Stomach (tissue), 9 donors: ENCODE measurements around the gene FUT9. TPM values are rescaled to one million over a fixed set of nuclear protein-coding genes. Genes with fewer than 3 reads are reported as not detected.
A peak's percentile ranks its signal among the peaks of the same experiment; 100 is the strongest.

Experiments used
- DNase-seq, 2 donors: peaks; one replicate each; pipeline versions ENCODE4 v3.0.0 to v3.0.0-alpha.2; 2013 to 2019
- H3K27ac ChIP-seq, 5 donors: fragments of 200-600 bp in 4 of 5; sonication (generic) in 4 of 5; one replicate each; pipeline ENCODE4 v1.5.1; 2013 to 2019; ENCODE audit warnings: mild to moderate bottlenecking in 1 of 5, moderate library complexity in 1 of 5
- H3K27me3 ChIP-seq, 3 donors: fragments of 200-600 bp; sonication (generic); one replicate each; pipeline ENCODE4 v1.5.1; 2017 to 2019; ENCODE audit warnings: mixed run types in 1 of 3
- H3K36me3 ChIP-seq, 4 donors: fragments of 200-600 bp; sonication (generic); 1 replicate in 3 of 4; 2 replicates in 1 of 4; pipeline ENCODE4 v1.5.1; 2016 to 2019
- H3K4me1 ChIP-seq, 4 donors: fragments of 200-600 bp; sonication (generic); one replicate each; pipeline ENCODE4 v1.5.1; 2016 to 2019
- H3K4me3 ChIP-seq, 4 donors: fragments of 200-600 bp; sonication (generic) in 3 of 4; one replicate each; pipeline ENCODE4 v1.5.1; 2016 to 2019; ENCODE audit warnings: mild to moderate bottlenecking in 1 of 4
- H3K9me3 ChIP-seq, 4 donors: fragments of 200-600 bp; sonication (generic); one replicate each; pipeline ENCODE4 v1.5.1; 2016 to 2019
- EP300 ChIP-seq: sonication (generic); formaldehyde crosslinking; IDR thresholded peaks from one replicate; pipeline ENCODE4 v1.6.1; 2017; ENCODE audit warnings: antibody characterized with exemption
- POLR2A ChIP-seq, 4 donors: fragments of 450-650 bp; IDR thresholded peaks; one replicate each; pipeline ENCODE4 v1.6.1; 2016; ENCODE audit warnings: antibody characterized with exemption in 4 of 4, control low read depth in 2 of 4, mild to moderate bottlenecking in 1 of 4, moderate library complexity in 1 of 4
- POLR2AphosphoS5 ChIP-seq, 3 donors: sonication (generic); formaldehyde crosslinking; IDR thresholded peaks; one replicate each; pipeline ENCODE4 v1.6.1; 2016; ENCODE audit warnings: antibody characterized with exemption in 3 of 3
- WGBS, 5 donors: extraction: QIAGEN DNeasy Blood & Tissue Kit in 3 of 5; methylation state at CpG; one replicate each; pipeline versions ENCODE4 v1.1.5 to v1.1.7; 2013 to 2018; 5-methylcytosine and 5-hydroxymethylcytosine counted together
- intact Hi-C: fragments of 100-400 bp; cut with DNase I; formaldehyde crosslinking; loops from one replicate; pipeline ENCODE4 v1.15.1; 2023; ENCODE audit warnings: low total_unique reads
- polyA plus RNA-seq, 3 donors: library from polyadenylated mRNA; stranded (reverse); fragments of 200-250 nt; gene quantifications; one replicate each; pipeline ENCODE4 v1.2.3, GENCODE V29; 2013
- total RNA-seq, 5 donors: library from RNA; depleted of rRNA; stranded (reverse); fragments of >200 nt; gene quantifications; one replicate each; pipeline versions ENCODE4 v1.1.0 to v1.2.3, GENCODE V29; 2014 to 2016
- TF ChIP-seq, protein P1 (sequence below), 7 experiments: fragments of 450-650 bp in 4 of 7; fragments of 200-600 bp in 3 of 7; sonication (generic) in 3 of 7; IDR thresholded peaks; one replicate each; pipeline ENCODE4 v1.5.1; 2016 to 2019; ENCODE audit warnings: antibody characterized with exemption in 7 of 7, control low read depth in 2 of 7, mild to moderate bottlenecking in 1 of 7
- donor health status: healthy with polysubstance abuse.
- donor health status: Bipolar disorder and iron deficiency.
- donor health status: healthy.

The FUT9 gene
- total and polyA plus RNA-seq, 8 donors: under 0.01 to 98.0 (median 2.5) TPM

DNA sequence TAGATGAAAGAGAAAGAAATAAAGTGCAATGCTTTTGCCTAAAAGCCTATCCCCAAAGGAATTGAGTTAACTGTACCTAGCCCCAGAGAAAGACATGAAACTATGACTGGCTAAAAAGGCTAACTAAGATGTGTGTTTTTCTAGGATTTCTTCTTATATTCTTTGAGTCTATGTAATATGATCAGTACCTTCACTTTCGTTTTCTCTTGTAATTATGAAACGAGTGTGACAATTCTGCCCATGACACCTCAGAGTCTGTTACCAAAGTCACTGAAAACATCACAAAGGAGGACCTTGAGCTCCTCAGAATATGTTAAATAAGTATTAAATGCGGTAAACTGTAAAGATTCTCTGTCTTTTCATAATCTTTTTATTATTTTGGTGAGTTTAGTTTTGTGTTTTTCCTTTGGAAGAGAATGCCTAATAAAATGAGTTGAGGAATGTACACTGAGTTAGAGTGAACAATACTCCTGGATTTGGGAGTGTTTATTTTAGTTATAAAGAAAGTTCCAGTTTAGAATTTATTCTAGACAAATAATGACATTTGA lies 141.3 kb downstream of the FUT9 start:
- Histone ChIP-seq H3K27ac (peak overlapping the region in 2 of 5 donors; percentile 13 to 47), H3K27me3 (no peaks in the 10 kb centered on the region), H3K4me3 (peak overlapping the region in 2 of 4 donors; percentile 15 to 16), H3K4me1 (peaks cover 0 to 4% (median 0%) of the 10 kb centered on the region in 4 donors), H3K9me3 (no peaks in the 10 kb centered on the region), H3K36me3 (no peaks in the 10 kb centered on the region)
- 13 to 52% (median 32%) methylated on average over 3 of the region's 3 CpGs for whole genome bisulfite sequencing, 5 donors
- no peak for DNase-seq
- intact Hi-C loops: no loop called here
- TF ChIP-seq, protein P1, sequence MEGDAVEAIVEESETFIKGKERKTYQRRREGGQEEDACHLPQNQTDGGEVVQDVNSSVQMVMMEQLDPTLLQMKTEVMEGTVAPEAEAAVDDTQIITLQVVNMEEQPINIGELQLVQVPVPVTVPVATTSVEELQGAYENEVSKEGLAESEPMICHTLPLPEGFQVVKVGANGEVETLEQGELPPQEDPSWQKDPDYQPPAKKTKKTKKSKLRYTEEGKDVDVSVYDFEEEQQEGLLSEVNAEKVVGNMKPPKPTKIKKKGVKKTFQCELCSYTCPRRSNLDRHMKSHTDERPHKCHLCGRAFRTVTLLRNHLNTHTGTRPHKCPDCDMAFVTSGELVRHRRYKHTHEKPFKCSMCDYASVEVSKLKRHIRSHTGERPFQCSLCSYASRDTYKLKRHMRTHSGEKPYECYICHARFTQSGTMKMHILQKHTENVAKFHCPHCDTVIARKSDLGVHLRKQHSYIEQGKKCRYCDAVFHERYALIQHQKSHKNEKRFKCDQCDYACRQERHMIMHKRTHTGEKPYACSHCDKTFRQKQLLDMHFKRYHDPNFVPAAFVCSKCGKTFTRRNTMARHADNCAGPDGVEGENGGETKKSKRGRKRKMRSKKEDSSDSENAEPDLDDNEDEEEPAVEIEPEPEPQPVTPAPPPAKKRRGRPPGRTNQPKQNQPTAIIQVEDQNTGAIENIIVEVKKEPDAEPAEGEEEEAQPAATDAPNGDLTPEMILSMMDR (IDR thresholded peaks at IDR 0.05): no peak
- no peak for TF ChIP-seq POLR2AphosphoS5 (IDR thresholded peaks at IDR 0.05)
- TF ChIP-seq EP300: no peak
- TF ChIP-seq POLR2A (IDR thresholded peaks at IDR 0.05): no peak

DNA sequence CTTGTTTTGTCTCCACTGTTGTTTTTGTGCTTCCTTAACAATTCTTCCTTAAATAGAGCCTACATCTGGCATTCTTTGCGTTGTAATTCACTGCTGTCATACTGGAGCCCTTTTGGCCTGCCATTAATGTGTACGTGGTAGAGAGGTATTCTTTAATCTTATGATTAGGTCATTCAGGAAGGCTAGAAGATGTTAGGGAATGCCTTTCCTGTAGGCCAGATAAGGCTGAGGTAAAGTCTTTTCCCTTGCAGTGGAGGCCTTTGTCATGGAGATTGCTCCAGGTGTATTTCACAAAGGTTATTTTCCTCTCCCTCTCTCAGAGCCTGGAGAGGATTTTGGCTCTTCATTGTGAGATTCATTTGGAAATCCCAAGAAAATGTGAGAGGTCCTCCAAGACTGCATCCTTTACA lies 146.9 kb downstream of the FUT9 start:
- TF ChIP-seq, protein P1 (IDR thresholded peaks at IDR 0.05): no peak
- TF ChIP-seq POLR2AphosphoS5 (IDR thresholded peaks at IDR 0.05): no peak
- no peak for TF ChIP-seq EP300
- no peak for TF ChIP-seq POLR2A (IDR thresholded peaks at IDR 0.05)
- DNase-seq: no peak
- Histone ChIP-seq H3K36me3 (no peaks in the 10 kb centered on the region), H3K9me3 (no peaks in the 10 kb centered on the region), H3K4me1 (no peaks in the 10 kb centered on the region), H3K27ac (no peak overlapping the region), H3K27me3 (no peaks in the 10 kb centered on the region), H3K4me3 (no peak overlapping the region)
- intact Hi-C loops: no loop called here
- 35 to 45% (median 39%) methylated on average over 2 of the region's 2 CpGs for WGBS, 5 donors

- H3K4me3 ChIP-seq: no peak overlapping the region
- H3K27me3 ChIP-seq: no peaks in the 10 kb centered on the region
- no peak for DNase-seq
- no peak overlapping the region for H3K27ac ChIP-seq
- H3K36me3 ChIP-seq: no peaks in the 10 kb centered on the region
- no peak for TF ChIP-seq EP300
- no peak for TF ChIP-seq POLR2AphosphoS5 (IDR thresholded peaks at IDR 0.05)
- TF ChIP-seq, protein P1 (IDR thresholded peaks at IDR 0.05): no peak
- TF ChIP-seq POLR2A (IDR thresholded peaks at IDR 0.05): no peak
- H3K9me3 ChIP-seq: no peaks in the 10 kb centered on the region
- intact Hi-C loops: no loop called here
- no peaks in the 10 kb centered on the region for H3K4me1 ChIP-seq
Observed at GRCh38 chr6:96164802-96165201, 149.0 kb downstream of the FUT9 start.

GRCh38 chr6:96171112-96171511 lies 155.3 kb downstream of the FUT9 start:
- no peaks in the 10 kb centered on the region for H3K27me3 ChIP-seq
- H3K36me3 ChIP-seq: no peaks in the 10 kb centered on the region
- H3K4me1 ChIP-seq: no peaks in the 10 kb centered on the region
- no peaks in the 10 kb centered on the region for H3K9me3 ChIP-seq
- no peak overlapping the region for H3K4me3 ChIP-seq
- TF ChIP-seq EP300: no peak
- TF ChIP-seq POLR2AphosphoS5 (IDR thresholded peaks at IDR 0.05): no peak
- no peak for DNase-seq
- 64 to 78% (median 75%) methylated on average over 2 of the region's 2 CpGs for WGBS, 5 donors
- intact Hi-C loops: no loop called here
- H3K27ac ChIP-seq: no peak overlapping the region

GRCh38 chr6:96184798-96185197 lies 169.0 kb downstream of the FUT9 start:
- Histone ChIP-seq H3K36me3 (no peaks in the 10 kb centered on the region), H3K27ac (no peak overlapping the region), H3K9me3 (no peaks in the 10 kb centered on the region), H3K4me3 (no peak overlapping the region), H3K27me3 (no peaks in the 10 kb centered on the region), H3K4me1 (peaks cover 0 to 7% (median 0%) of the 10 kb centered on the region in 4 donors)
- intact Hi-C loops: no loop called here
- TF ChIP-seq POLR2A (IDR thresholded peaks at IDR 0.05) (no peak), EP300 (no peak), POLR2AphosphoS5 (IDR thresholded peaks at IDR 0.05) (no peak)
- TF ChIP-seq, protein P1 (IDR thresholded peaks at IDR 0.05): no peak
- 0 to 22% (median 0%) methylated on average over 2 of the region's 2 CpGs for WGBS, 5 donors
- DNase-seq: no peak
